Vagina (tissue), 2 donors: ENCODE results near the gene NOL7. TPM values are rescaled to one million over a fixed set of nuclear protein-coding genes. Genes with fewer than 3 reads are reported as not detected.

Experiments used
- DNase-seq, 2 donors: peaks; one replicate each; pipeline ENCODE4 v3.0.0-alpha.2; 2017; ENCODE audit errors: extremely low spot score in 2 of 2
- H3K27ac ChIP-seq: fragments of 200-600 bp; sonication (generic); one replicate; pipeline ENCODE4 v1.5.1; 2019
- H3K27me3 ChIP-seq: fragments of 200-600 bp; sonication (generic); one replicate; pipeline ENCODE4 v1.5.1; 2019
- H3K36me3 ChIP-seq, 2 donors: fragments of 200-600 bp; sonication (generic); one replicate each; pipeline ENCODE4 v1.5.1; 2017 to 2019
- H3K4me1 ChIP-seq: fragments of 200-600 bp; sonication (generic); one replicate; pipeline ENCODE4 v1.5.1; 2019
- H3K4me3 ChIP-seq, 2 donors: fragments of 200-600 bp; sonication (generic); 1 replicate in 1 of 2; 2 replicates in 1 of 2; pipeline ENCODE4 v1.5.1; 2016 to 2019
- H3K9me3 ChIP-seq: fragments of 200-600 bp; sonication (generic); one replicate; pipeline ENCODE4 v1.5.1; 2019
- CTCF ChIP-seq, 3 experiments: fragments of 450-650 bp in 2 of 3; fragments of 200-600 bp in 1 of 3; sonication (generic) in 1 of 3; IDR thresholded peaks; one replicate each; pipeline ENCODE4 v1.5.1; 2017 to 2019; ENCODE audit warnings: antibody characterized with exemption in 3 of 3, mild to moderate bottlenecking in 2 of 3, moderate library complexity in 2 of 3
- POLR2A ChIP-seq, 2 donors: fragments of 450-650 bp; IDR thresholded peaks; one replicate each; pipeline ENCODE4 v1.6.1; 2017; ENCODE audit warnings: antibody characterized with exemption in 2 of 2, mild to moderate bottlenecking in 2 of 2, moderate library complexity in 2 of 2
- POLR2AphosphoS5 ChIP-seq, 2 donors: sonication (generic); formaldehyde crosslinking; IDR thresholded peaks; one replicate each; pipeline ENCODE4 v1.9.0; 2017; ENCODE audit warnings: antibody characterized with exemption in 2 of 2, mild to moderate bottlenecking in 2 of 2, low read depth in 1 of 2; ENCODE audit not compliant: insufficient read depth in 1 of 2
- intact Hi-C: fragments of 100-400 bp; cut with DNase I; formaldehyde crosslinking; loops from one replicate; pipeline ENCODE4 v1.15.1; 2023
- total RNA-seq: library from RNA; depleted of rRNA; stranded (reverse); fragments of >200 nt; gene quantifications from one replicate; pipeline ENCODE4 v1.2.3, GENCODE V29; 2016

NOL7 gene
- total RNA-seq, 1 donor from 2014 or later: 67.0 TPM

- no peak for DNase-seq
- TF ChIP-seq POLR2A (IDR thresholded peaks at IDR 0.05) (no peak), POLR2AphosphoS5 (IDR thresholded peaks at IDR 0.05; ENCODE audit: insufficient read depth in 1 of 2, low read depth in 1 of 2) (no peak), CTCF (IDR thresholded peaks at IDR 0.05) (no peak)
- H3K36me3 ChIP-seq: peaks cover 0 to 38% of the 10 kb centered on the region in 2 donors
Measured at GRCh38 chr6:13586603-13587542, 28.3 kb upstream of the NOL7 start.

GRCh38 chr6:13589801-13590200 lies 25.3 kb upstream of the NOL7 start:
- no peaks in the 10 kb centered on the region for H3K27me3 ChIP-seq
- intact Hi-C loops: no loop called here
- no peaks in the 10 kb centered on the region for H3K4me1 ChIP-seq
- H3K9me3 ChIP-seq: no peaks in the 10 kb centered on the region
- DNase-seq: no peak
- TF ChIP-seq CTCF (IDR thresholded peaks at IDR 0.05) (no peak), POLR2A (IDR thresholded peaks at IDR 0.05) (no peak), POLR2AphosphoS5 (IDR thresholded peaks at IDR 0.05; ENCODE audit: insufficient read depth in 1 of 2, low read depth in 1 of 2) (no peak)
- no peak overlapping the region for H3K27ac ChIP-seq
- no peak overlapping the region for H3K4me3 ChIP-seq
- peaks cover 0 to 43% of the 10 kb centered on the region in 2 donors for H3K36me3 ChIP-seq

More at GRCh38 chr6:13586603-13587542, 28.3 kb upstream of the NOL7 start:
- intact Hi-C loops: no loop called here
- no peak overlapping the region for H3K4me3 ChIP-seq
- no peak overlapping the region for H3K27ac ChIP-seq
- H3K27me3 ChIP-seq: no peaks in the 10 kb centered on the region
- H3K4me1 ChIP-seq: no peaks in the 10 kb centered on the region
- no peaks in the 10 kb centered on the region for H3K9me3 ChIP-seq

- Histone ChIP-seq H3K36me3 (peaks cover 0 to 43% of the 10 kb centered on the region in 2 donors), H3K4me1 (no peaks in the 10 kb centered on the region), H3K9me3 (no peaks in the 10 kb centered on the region), H3K4me3 (no peak overlapping the region), H3K27me3 (no peaks in the 10 kb centered on the region), H3K27ac (no peak overlapping the region)
- TF ChIP-seq POLR2AphosphoS5 (IDR thresholded peaks at IDR 0.05; ENCODE audit: insufficient read depth in 1 of 2, low read depth in 1 of 2) (no peak), CTCF (IDR thresholded peaks at IDR 0.05) (no peak), POLR2A (IDR thresholded peaks at IDR 0.05) (no peak)
- no peak for DNase-seq
- intact Hi-C loops: no loop called here
Measured at GRCh38 chr6:13590574-13591153, 24.5 kb upstream of the NOL7 start.

GRCh38 chr6:13591205-13591921 lies 23.8 kb upstream of the NOL7 start:
- no peak overlapping the region for H3K4me3 ChIP-seq
- TF ChIP-seq CTCF (IDR thresholded peaks at IDR 0.05) (no peak), POLR2AphosphoS5 (IDR thresholded peaks at IDR 0.05; ENCODE audit: insufficient read depth in 1 of 2, low read depth in 1 of 2) (no peak), POLR2A (IDR thresholded peaks at IDR 0.05) (no peak)
- no peaks in the 10 kb centered on the region for H3K27me3 ChIP-seq
- intact Hi-C loops: no loop called here
- H3K36me3 ChIP-seq: peaks cover 0 to 46% of the 10 kb centered on the region in 2 donors
- no peaks in the 10 kb centered on the region for H3K4me1 ChIP-seq
- DNase-seq: no peak
- H3K27ac ChIP-seq: no peak overlapping the region
- H3K9me3 ChIP-seq: no peaks in the 10 kb centered on the region
